H1 (cell line): ENCODE results near the gene UBE2E1. TPM values are rescaled to one million over a fixed set of nuclear protein-coding genes. Genes with fewer than 3 reads are reported as not detected.

Source experiments
- NRF1 ChIP-seq: IDR thresholded peaks from 2 replicates; pipeline ENCODE4 v1.6.1; 2011; ENCODE audit warnings: mild to moderate bottlenecking, low read depth, low read length, improper control_type of control experiment
- POU5F1 ChIP-seq: IDR thresholded peaks from 2 replicates; pipeline ENCODE4 v1.6.1; 2011; ENCODE audit warnings: low read depth, mild to moderate bottlenecking, low read length, moderate library complexity
- RAD21 ChIP-seq, 2 experiments: IDR thresholded peaks in 1 of 2; conservative IDR thresholded peaks in 1 of 2; 2 replicates each; pipeline ENCODE4 v1.6.1; 2011; ENCODE audit warnings: low read depth in 2 of 2, low read length in 2 of 2, improper control_type of control experiment in 1 of 2, inconsistent platforms in 1 of 2, mild to moderate bottlenecking in 1 of 2, moderate library complexity in 1 of 2
- SUZ12 ChIP-seq: fragments of 200-600 bp; sonication (generic); IDR thresholded peaks from 2 replicates; pipeline ENCODE4 v1.6.1; 2012; ENCODE audit warnings: mild to moderate bottlenecking, inconsistent platforms, low read length, moderate library complexity, mixed read lengths
- polyA plus RNA-seq, 7 experiments: library from polyadenylated mRNA; depleted of rRNA in 3 of 7; stranded (reverse) in 5 of 7; unstranded in 2 of 7; fragments of >200 nt in 5 of 7; fragments of 200-250 nt in 2 of 7; gene quantifications; 1 replicate in 5 of 7; 2 replicates in 1 of 7; 4 replicates in 1 of 7; pipeline versions ENCODE4 v1.2.1 to v1.2.3, GENCODE V29; 2011 to 2013; ENCODE audit warnings: missing spikeins in 2 of 7, mixed read lengths in 2 of 7
- total RNA-seq: library from RNA; stranded (reverse); fragmentation: NEBNext Ultra II Directional; extraction: Animal tissue kit (Norgen Biotek cat#: 25700); gene quantifications from 2 replicates; pipeline ENCODE4 v1.2.1, GENCODE V29; 2021

Gene UBE2E1
- total and polyA plus RNA-seq, 2 of the 8 experiments (the other 6 are each of a cell fraction or from before 2014, with no cell fraction given) = 109 to 141 TPM

DNA sequence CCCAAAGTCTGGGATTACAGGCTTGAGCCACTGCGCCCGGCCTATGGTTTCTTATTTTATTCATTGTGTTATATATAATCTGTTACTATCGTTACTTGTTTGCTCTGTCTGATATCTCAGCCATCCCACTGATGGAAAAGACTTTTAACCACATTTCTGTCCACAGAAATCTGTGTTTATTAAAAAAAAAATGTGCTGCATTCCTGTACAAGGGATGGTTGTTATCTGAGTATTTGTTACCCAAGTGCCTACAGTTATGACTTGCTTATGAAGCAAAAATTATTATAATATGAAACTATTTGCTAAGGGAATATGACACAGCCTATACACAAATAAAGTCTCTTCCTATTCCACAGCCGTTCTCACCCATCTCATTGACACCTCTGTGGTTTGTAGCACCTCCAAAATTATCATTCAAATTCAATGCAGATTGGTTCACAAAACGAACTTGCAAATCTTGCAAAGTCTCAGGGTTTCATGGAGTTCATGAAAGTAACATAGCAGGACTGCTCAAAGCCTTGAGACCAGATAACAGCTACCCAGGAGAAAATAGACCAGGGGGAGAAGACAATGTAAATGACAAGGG lies 47.4 kb upstream of the UBE2E1 start (continued):
- TF ChIP-seq SUZ12 (no peak), POU5F1 (no peak), RAD21 (IDR thresholded peaks at IDR 0.05 in 1 of 2, conservative IDR thresholded peaks at IDR 0.05 in 1 of 2; ENCODE audit: low read depth in 2 of 2, low read length in 2 of 2) (no peak), NRF1 (no peak)
